NOMO-1 (cell line): ENCODE results near the gene ACSL5.
"Not testable (repeated sequence)": the region's sequence is repeated elsewhere in the genome, so short reads cannot be mapped to it uniquely, and the experiment has no call there.

ENCODE experiments used
- DNase-seq, 2 experiments: peaks; one replicate each; lab custom pipeline; 2025; ENCODE audit not compliant: unreplicated experiment in 2 of 2; lab: John Stamatoyannopoulos, UW

The ACSL5 gene

GRCh38 chr10:112456533-112456932, 82.6 kb downstream of the ACSL5 start:
- no peak for DNase-seq

GRCh38 chr10:112460366-112460765, 86.5 kb downstream of the ACSL5 start:
- no peak for DNase-seq

GRCh38 chr10:112461029-112461887, 87.3 kb downstream of the ACSL5 start:
- no peak for DNase-seq

- not testable (repeated sequence) for DNase-seq
Observed at GRCh38 chr10:112464074-112464473, 90.2 kb downstream of the ACSL5 start.

GRCh38 chr10:112465299-112465883, 91.5 kb downstream of the ACSL5 start:
- no peak for DNase-seq

GRCh38 chr10:112466802-112467201, 92.9 kb downstream of the ACSL5 start:
- no peak for DNase-seq

- no peak for DNase-seq
Observed at GRCh38 chr10:112467541-112468075, 93.7 kb downstream of the ACSL5 start.

GRCh38 chr10:112471878-112472487, 98.1 kb downstream of the ACSL5 start:
- peak; percentile 16 to 62 for DNase-seq

- DNase-seq, result no peak
Observed at GRCh38 chr10:112475575-112476218, 101.8 kb downstream of the ACSL5 start.
